ENCODE measurements around the gene CDH2.

DNA sequence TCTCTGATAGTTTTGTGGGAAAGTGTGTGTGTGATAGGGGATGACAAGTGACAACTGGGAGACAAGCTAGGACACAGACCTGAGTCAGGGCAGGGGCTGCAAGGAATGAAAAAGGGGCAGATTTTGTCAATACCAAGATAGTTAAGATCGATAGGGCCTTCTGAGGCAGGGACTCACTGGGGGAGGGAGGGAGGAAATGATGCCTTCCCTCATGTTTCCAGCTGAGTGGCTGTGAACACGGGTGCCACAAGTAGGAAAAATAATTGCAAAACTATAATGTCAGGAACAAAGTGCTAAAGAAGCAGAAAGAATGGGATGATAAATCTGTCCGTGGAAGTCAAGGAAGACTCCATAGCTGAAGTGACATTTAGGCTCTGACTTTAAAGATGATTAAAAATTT is 24.2 kb downstream of the CDH2 start:
- TF ChIP-seq POLR2AphosphoS5 (IDR thresholded peaks at IDR 0.05; ENCODE audit: low read depth, low read length) (no peak), POLR2A (IDR thresholded peaks at IDR 0.05; ENCODE audit: low read depth, low read length) (no peak), POU2F2 (IDR thresholded peaks at IDR 0.05; ENCODE audit: low read depth, low read length) (no peak), TAF1 (IDR thresholded peaks at IDR 0.05; ENCODE audit: low read depth, low read length) (no peak), PAX5 (IDR thresholded peaks at IDR 0.05; ENCODE audit: insufficient read depth, low read length, severe bottlenecking) (no peak), SPI1 (IDR thresholded peaks at IDR 0.05; ENCODE audit: low read depth, low read length) (no peak)

Data from GM12891 (cell line).